Ovary (tissue), 9 donors: ENCODE results near the gene YBX1. TPM values are rescaled to one million over a fixed set of nuclear protein-coding genes. Genes with fewer than 3 reads are reported as not detected.
A peak's percentile ranks its signal among the peaks of the same experiment; 100 is the strongest.

Experiments
- DNase-seq, 5 donors: peaks; one replicate each; pipeline ENCODE4 v3.0.0-alpha.2; 2019 to 2020
- H3K27ac ChIP-seq, 2 donors: fragments of 200-600 bp; one replicate each; pipeline versions ENCODE4 v1.5.1 to v1.8.0; 2019 to 2022
- H3K27me3 ChIP-seq: fragments of 200-600 bp; one replicate; pipeline ENCODE4 v1.8.0; 2022
- H3K36me3 ChIP-seq: fragments of 200-600 bp; sonication (generic); one replicate; pipeline ENCODE4 v1.5.1; 2019
- H3K4me1 ChIP-seq: one replicate; pipeline ENCODE4 v1.8.1; 2013; ENCODE audit warnings: mild to moderate bottlenecking, moderate library complexity; ENCODE audit not compliant: insufficient read depth
- H3K4me3 ChIP-seq: fragments of 200-600 bp; sonication (generic); one replicate; pipeline ENCODE4 v1.5.1; 2017
- H3K9me3 ChIP-seq, 2 donors: fragments of 200-600 bp in 1 of 2; sonication (generic) in 1 of 2; one replicate each; pipeline versions ENCODE4 v1.5.1 to v1.8.1; 2013 to 2019; ENCODE audit warnings: mild to moderate bottlenecking in 1 of 2, moderate library complexity in 1 of 2
- CTCF ChIP-seq, 3 donors: fragments of 450-650 bp in 2 of 3; fragments of 200-600 bp in 1 of 3; IDR thresholded peaks; one replicate each; pipeline versions ENCODE4 v1.5.1 to v1.8.0; 2016 to 2022; ENCODE audit warnings: antibody characterized with exemption in 3 of 3, mild to moderate bottlenecking in 1 of 3
- EP300 ChIP-seq: sonication (generic); formaldehyde crosslinking; IDR thresholded peaks from one replicate; pipeline ENCODE4 v1.6.1; 2017; ENCODE audit warnings: antibody characterized with exemption
- POLR2A ChIP-seq: fragments of 450-650 bp; IDR thresholded peaks from one replicate; pipeline ENCODE4 v1.6.1; 2017; ENCODE audit warnings: antibody characterized with exemption, mild to moderate bottlenecking, moderate library complexity
- WGBS, 3 donors: extraction: QIAGEN DNeasy Blood & Tissue Kit in 1 of 3; methylation state at CpG; one replicate each; pipeline versions ENCODE4 v1.1.5 to v1.1.7; 2013 to 2017; 5-methylcytosine and 5-hydroxymethylcytosine counted together
- intact Hi-C, 4 donors: fragments of 100-400 bp; cut with DNase I; formaldehyde crosslinking; loops; one replicate each; pipeline versions ENCODE4 v1.11.0 to v1.15.1; 2022 to 2023
- polyA plus RNA-seq, 2 donors: library from polyadenylated mRNA; stranded (reverse); fragments of 200-250 nt in 1 of 2; fragments of 350-450 nt in 1 of 2; fragmentation: Illumina TruSeq in 1 of 2; extraction: RNeasy Lipid Tissue Mini Kit (QIAGEN cat#74804) in 1 of 2; gene quantifications; one replicate each; pipeline ENCODE4 v1.2.3, GENCODE V29; 2013 to 2014
- total RNA-seq, 7 donors: library from RNA; depleted of rRNA in 2 of 7; stranded (reverse); fragments of >200 nt in 2 of 7; fragmentation: NEBNext Ultra II Directional in 3 of 7; extraction: Animal tissue kit (Norgen Biotek cat#: 25700) in 3 of 7; gene quantifications; one replicate each; pipeline versions ENCODE4 v1.1.0 to v1.2.4, GENCODE V29; 2016 to 2023
- donor health status: DM: no; HTN: no; CAD: no; lungs with moderate emphysema.
- donor health status: DM: no; HTN: no; CAD: no.
- donor health status: Bipolar disorder and iron deficiency.
- donor health status: DM: yes; HTN: yes; CAD: no.
- donor health status: DM: no; HTN: no; CAD: no.
- donor health status: DM: yes; HTN: yes; CAD: no.

Gene YBX1
- total and polyA plus RNA-seq, 9 donors: 196 to 909 (median 381) TPM

GRCh38 chr1:42682739-42683531, 717 bp downstream of the YBX1 start:
- intact Hi-C loops: loop anchor here in 2 of 4 donors (10.0 kb wide), 1 partner anchor 82 kb away; the partner anchor contains the start of genes C1orf50 (in 2 of the 2) and P3H1 (in 2 of the 2)
- 0 to 1% (median 1%) methylated on average over 14 to 103 of the region's 103 CpGs for WGBS, 3 donors
- peak overlapping the region; percentile 84 for H3K4me3 ChIP-seq
- TF ChIP-seq POLR2A (no peak), EP300 (no peak), CTCF (IDR thresholded peaks at IDR 0.05) (no peak)
- H3K27ac ChIP-seq: peak overlapping the region; percentile 93 to 97
- H3K4me1 ChIP-seq: peaks cover 13% of the 10 kb centered on the region
- no peaks in the 10 kb centered on the region for H3K27me3 ChIP-seq
- H3K36me3 ChIP-seq: no peaks in the 10 kb centered on the region
- peak; percentile 70 to 83 (median 74) for DNase-seq
- no peaks in the 10 kb centered on the region for H3K9me3 ChIP-seq

- intact Hi-C loops: loop anchor here in 2 of 4 donors (10.0 kb wide), 1 partner anchor 81 kb away; the partner anchor contains the start of genes C1orf50 (in 2 of the 2) and P3H1 (in 2 of the 2)
- H3K9me3 ChIP-seq: no peaks in the 10 kb centered on the region
- TF ChIP-seq EP300: no peak
- no peak for TF ChIP-seq POLR2A
- TF ChIP-seq CTCF (IDR thresholded peaks at IDR 0.05): no peak
- no peaks in the 10 kb centered on the region for H3K27me3 ChIP-seq
- 36 to 42% (median 36%) methylated on average over 5 of the region's 5 CpGs for WGBS, 3 donors
- no peaks in the 10 kb centered on the region for H3K36me3 ChIP-seq
- no peak overlapping the region for H3K27ac ChIP-seq
- peaks cover 17% of the 10 kb centered on the region for H3K4me1 ChIP-seq
- peak overlapping the region; percentile 84 for H3K4me3 ChIP-seq
- DNase-seq: no peak
These were observed 1.9 kb downstream of the YBX1 start for GRCh38 chr1:42684139-42684538.

GRCh38 chr1:42686418-42686817, 4.2 kb downstream of the YBX1 start:
- Histone ChIP-seq H3K27ac (no peak overlapping the region), H3K4me3 (no peak overlapping the region), H3K27me3 (no peaks in the 10 kb centered on the region), H3K9me3 (no peaks in the 10 kb centered on the region), H3K36me3 (no peaks in the 10 kb centered on the region), H3K4me1 (peaks cover 19% of the 10 kb centered on the region)
- intact Hi-C loops: loop anchor here in 2 of 4 donors (10.0 kb wide), 1 partner anchor 78 kb away; the partner anchor contains the start of genes C1orf50 (in 2 of the 2) and P3H1 (in 2 of the 2)
- no peak for DNase-seq
- WGBS, 3 donors: 81 to 89% (median 86%) methylated on average over 4 of the region's 4 CpGs
- TF ChIP-seq CTCF (IDR thresholded peaks at IDR 0.05): no peak
- no peak for TF ChIP-seq EP300
- no peak for TF ChIP-seq POLR2A

- no peak for DNase-seq
- Histone ChIP-seq H3K27me3 (no peaks in the 10 kb centered on the region), H3K4me3 (no peak overlapping the region), H3K9me3 (no peaks in the 10 kb centered on the region), H3K36me3 (no peaks in the 10 kb centered on the region), H3K27ac (no peak overlapping the region), H3K4me1 (peaks cover 18% of the 10 kb centered on the region)
- TF ChIP-seq EP300 (no peak), CTCF (IDR thresholded peaks at IDR 0.05) (no peak), POLR2A (no peak)
- intact Hi-C loops: loop anchor here in 2 of 4 donors (10.0 kb wide), 1 partner anchor 75 kb away; the partner anchor contains the start of genes C1orf50 (in 2 of the 2) and P3H1 (in 2 of the 2)
- WGBS, 3 donors: 93 to 98% (median 96%) methylated on average over 3 of the region's 3 CpGs
These were observed 7.7 kb downstream of the YBX1 start for GRCh38 chr1:42689912-42690311.
